C4-2B (cell line): ENCODE data around the gene DRGX.

ENCODE experiments used
- H3K27ac ChIP-seq: fragments of 450-650 bp; 2 replicates; pipeline ENCODE4 v1.5.1; 2017
- CTCF ChIP-seq: fragments of 450-650 bp; conservative IDR thresholded peaks from 2 replicates; pipeline ENCODE4 v1.5.1; 2017; ENCODE audit warnings: mild to moderate bottlenecking
- ZFX ChIP-seq: fragments of 450-650 bp; IDR thresholded peaks from 2 replicates; pipeline ENCODE4 v1.6.1; 2017

Gene DRGX

GRCh38 chr10:49387071-49387470 is 8.8 kb downstream of the DRGX start:
- TF ChIP-seq ZFX (no peak), CTCF (no peak)
- no peak overlapping the region for H3K27ac ChIP-seq

GRCh38 chr10:49385939-49386922 is 9.7 kb downstream of the DRGX start:
- no peak overlapping the region for H3K27ac ChIP-seq
- TF ChIP-seq CTCF = no peak
- TF ChIP-seq ZFX = no peak

GRCh38 chr10:49384268-49384953 is 11.5 kb downstream of the DRGX start:
- TF ChIP-seq CTCF (no peak), ZFX (no peak)
- H3K27ac ChIP-seq = no peak overlapping the region

GRCh38 chr10:49383853-49384252 is 12.0 kb downstream of the DRGX start:
- TF ChIP-seq CTCF (no peak), ZFX (no peak)
- no peak overlapping the region for H3K27ac ChIP-seq

- TF ChIP-seq CTCF = no peak
- TF ChIP-seq ZFX = no peak
- H3K27ac ChIP-seq = no peak overlapping the region
Observed at GRCh38 chr10:49382826-49383225, 13.1 kb downstream of the DRGX start.

- TF ChIP-seq ZFX (no peak), CTCF (no peak)
- H3K27ac ChIP-seq = no peak overlapping the region
Observed at GRCh38 chr10:49382226-49382625, 13.7 kb downstream of the DRGX start.
